DOHH2 (cell line): ENCODE measurements around the gene PTPRN2.

ENCODE experiments used
- CTCF ChIP-seq: fragments of 200-600 bp; sonication (generic); IDR thresholded peaks from one replicate; pipeline ENCODE4 v1.5.1; 2014; ENCODE audit warnings: antibody characterized with exemption, mild to moderate bottlenecking, low read depth, low read length; ENCODE audit not compliant: poor library complexity, severe bottlenecking
- EZH2phosphoT487 ChIP-seq: fragments of 200-600 bp; sonication (generic); IDR thresholded peaks from 2 replicates; pipeline ENCODE4 v1.6.1; 2017; ENCODE audit warnings: borderline replicate concordance, mild to moderate bottlenecking, antibody characterized with exemption, low read length, moderate library complexity, mixed read lengths

GRCh38 chr7:158543840-158544239 lies 43.8 kb downstream of the PTPRN2 start:
- TF ChIP-seq CTCF (no peak), EZH2phosphoT487 (no peak)
